Right hindlimb (tissue), 1 donor: ENCODE results near the gene PIGM.

Source experiments
- DNase-seq: peaks from one replicate; pipeline ENCODE4 v3.0.0-alpha.2; 2018

The PIGM gene

DNA sequence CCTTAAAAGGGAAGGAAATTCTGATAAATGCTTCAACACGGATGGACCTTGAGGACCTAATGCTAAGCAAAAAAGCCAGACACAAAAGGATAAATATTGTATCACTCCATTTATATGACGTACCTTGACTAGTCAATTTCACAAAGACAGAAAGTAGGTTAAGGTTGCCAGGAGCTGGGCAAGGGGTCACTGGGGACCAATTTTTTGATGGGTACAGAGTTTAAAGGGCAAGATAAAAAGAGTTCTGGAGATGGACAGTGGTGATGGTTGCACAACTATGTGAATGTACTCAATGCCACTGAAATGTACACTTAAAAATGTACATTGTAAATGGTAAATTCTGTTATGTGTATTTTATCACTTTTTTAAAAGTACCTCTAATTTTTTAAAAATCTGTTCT lies 45.7 kb downstream of the PIGM start:
- DNase-seq: no peak

DNA sequence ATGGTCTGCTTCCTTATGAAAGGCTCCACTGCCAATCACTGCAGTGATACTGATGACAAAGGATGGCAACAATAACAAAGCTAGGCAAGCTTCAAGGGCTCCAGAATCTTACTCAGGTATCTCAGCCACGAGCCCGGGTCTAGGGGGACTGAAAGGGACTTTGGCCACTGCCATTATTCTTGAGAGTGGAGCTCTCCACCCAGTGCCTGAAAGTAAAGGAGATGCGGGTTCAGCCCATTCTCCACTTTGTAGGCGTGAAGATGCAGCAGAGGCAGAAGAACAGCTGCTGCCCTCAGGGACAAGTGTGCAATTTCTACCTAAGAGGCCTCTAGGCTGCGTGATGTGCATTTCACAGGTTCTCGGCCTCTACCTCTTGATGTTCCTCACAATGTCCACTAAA lies 46.3 kb downstream of the PIGM start:
- no peak for DNase-seq

DNA sequence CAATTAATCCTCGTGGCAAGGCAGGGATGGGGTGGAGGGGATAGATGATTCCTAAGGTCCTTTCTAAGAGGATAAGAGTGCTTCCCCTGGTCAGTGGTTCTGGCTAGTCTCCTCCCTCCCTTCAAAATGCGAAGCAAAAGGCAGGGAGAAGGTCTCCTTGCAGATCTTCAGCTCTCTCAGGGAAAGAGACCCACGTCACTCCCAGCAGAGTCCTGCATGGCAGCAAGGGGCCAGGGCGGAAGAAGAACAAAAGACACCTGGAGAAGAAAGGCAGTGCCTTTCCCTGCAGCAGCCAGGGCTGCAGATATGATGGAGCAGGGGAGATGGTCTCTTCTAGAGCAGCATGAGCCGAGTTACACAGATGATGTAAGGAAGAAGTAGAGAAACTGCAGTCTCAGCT lies 48.1 kb downstream of the PIGM start:
- DNase-seq: no peak

DNA sequence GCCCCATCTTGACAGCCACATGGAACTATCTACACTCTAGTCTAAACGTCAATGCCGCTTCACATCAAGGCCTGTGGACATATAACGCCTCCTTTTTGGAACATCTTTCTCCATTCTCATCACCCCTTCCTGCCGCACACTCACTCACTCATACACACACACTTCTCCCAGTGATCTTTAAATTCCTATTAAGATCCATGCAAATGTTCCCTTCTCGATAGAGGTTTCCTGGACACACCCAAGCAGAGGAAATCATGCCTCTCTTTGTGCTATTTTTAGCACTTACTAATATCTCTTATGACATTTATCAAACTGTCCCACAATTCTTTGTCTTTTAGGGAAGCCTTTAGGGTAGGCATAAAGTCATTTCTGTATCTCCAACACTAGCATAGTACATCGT lies 49.5 kb downstream of the PIGM start:
- no peak for DNase-seq

DNA sequence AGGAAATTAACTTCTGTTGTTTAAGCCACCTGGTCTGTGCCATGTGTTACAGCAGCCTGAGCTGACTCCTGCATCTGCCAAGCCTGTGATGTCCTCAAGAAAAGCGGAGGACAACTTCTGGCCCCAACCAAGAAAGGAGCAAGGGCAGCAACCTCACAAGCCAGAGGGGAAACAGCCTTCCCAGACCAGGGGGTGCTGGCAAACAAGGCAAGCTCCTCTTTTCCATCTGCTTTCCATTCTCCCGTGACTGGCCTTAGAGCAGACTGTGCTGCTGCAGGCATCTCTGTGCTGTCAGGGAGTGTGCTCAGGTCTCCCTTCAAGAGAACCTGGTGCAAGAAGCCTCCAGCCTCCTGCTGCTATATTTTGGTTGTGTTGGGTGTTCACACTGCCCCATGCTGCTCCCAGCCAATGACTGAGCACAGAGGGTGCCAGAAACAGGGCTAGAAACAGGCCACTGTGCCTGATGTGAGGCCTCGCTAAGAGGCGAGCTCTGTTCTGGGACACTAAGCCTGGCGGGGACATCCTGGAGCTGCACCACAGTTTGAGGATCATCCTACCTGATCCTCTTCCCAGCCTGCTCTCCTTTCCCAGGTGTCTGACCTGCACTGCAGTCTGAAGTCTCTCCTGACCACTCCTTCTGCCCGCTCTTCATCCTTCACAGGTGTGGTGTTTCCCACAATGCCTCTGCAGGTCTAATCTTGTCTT lies 50.3 kb downstream of the PIGM start:
- DNase-seq: no peak

DNA sequence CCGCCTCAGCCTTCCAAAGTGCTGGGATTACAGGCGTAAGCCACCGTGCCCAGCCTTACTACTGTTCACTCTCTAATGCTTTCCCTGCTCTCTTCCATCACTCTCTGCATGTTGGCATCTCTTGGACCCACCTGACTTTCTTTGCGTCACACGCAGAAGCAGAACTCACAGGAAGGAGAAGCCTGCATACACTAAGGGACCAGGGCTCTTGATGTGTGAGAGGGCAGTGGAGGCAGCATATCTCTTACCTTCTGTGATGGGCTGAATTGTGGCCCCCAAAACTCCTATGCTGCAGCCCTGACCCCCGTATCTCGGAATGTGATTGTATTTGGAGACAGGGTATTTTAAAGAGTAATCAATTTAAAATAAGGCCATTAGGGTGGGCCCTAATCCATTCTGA lies 51.0 kb downstream of the PIGM start:
- no peak for DNase-seq

DNA sequence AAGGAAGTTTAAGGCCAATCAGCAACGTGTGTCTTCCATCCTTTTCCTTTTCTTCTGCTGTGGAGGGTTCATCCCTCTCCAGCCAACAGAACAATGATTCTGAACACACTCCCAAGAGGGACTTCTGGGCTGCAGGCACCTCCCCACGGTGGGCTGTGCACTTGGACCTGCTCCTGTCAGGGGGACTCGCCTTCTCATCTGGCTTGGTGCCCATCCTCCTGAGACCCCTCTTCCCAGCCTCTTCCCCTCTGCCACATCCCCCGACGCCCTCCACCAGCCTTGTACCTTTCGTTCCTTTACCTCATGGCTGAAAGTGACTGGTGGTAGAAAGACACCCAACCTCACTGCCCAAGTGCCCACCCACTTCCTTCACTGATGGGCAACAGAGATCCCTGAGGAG lies 51.7 kb downstream of the PIGM start:
- DNase-seq: no peak

DNA sequence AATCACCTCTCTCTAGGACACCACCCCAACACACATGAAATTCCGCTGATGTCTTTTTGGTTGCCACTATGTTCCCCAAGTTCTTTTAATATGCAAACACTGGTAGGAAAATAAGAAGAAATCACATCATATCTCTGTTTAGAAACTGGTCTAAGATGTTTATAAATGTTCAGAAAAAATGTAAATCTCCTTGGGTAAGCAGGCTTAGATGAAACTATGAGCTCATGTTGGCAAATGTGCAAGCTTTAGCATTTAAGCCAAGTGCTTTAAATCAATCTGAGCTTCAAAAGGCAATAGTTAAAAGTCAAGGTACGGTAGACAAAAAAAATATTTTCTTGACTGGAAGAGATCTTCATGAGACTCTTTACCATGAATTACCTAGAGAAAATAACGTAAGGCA lies 52.5 kb downstream of the PIGM start:
- DNase-seq: no peak

DNA sequence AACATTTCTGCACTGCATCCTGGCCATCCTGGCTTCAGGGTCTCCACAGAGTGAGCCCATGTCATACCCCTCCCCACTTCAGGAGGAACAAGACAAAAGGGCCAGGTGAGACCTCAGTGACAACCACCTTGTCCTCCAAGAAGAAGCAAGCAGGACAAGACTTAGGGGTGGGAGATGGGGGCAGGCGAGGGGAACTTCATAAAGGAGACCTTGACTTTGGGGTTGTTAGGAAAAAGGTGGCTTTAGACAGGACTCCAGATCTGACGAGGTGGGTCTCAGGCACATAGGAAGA lies 53.7 kb downstream of the PIGM start:
- no peak for DNase-seq

DNA sequence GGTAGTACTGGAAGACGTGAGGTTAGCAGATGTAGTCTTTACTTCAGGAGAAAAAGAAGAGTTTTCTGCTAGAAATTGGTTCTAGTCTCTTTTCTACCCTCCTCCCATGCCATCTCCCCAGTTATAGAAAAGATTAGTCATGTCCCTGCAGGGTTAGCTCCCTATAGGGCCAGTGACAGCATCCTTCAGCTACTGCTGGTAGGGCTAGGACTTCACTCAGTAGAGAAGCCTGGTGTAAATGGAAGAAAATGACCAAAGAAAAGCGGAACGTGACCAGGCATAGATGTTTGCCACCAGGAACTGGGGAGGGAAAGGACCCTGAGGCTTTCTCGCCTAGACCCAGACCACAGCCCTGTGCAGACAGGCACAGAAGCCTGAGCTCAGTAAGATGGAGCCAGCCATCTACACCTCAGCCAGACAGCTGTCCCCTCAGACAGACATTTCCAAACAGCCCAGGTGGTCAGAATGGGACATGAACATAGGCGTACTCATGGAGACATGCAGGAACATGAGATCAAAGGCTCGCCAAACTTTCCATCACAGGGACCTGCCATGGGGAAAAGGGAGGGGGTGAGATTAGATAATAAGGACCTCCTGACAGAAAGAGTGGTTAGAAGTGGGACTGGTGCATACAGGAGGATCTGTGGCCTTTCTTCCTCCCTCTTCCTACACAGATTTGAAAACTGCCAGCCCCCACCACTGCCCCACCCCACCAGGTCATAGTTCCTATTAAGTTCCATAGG lies 54.3 kb downstream of the PIGM start:
- DNase-seq: no peak
